ENCODE measurements around the gene SCEL.

SCEL gene

DNA sequence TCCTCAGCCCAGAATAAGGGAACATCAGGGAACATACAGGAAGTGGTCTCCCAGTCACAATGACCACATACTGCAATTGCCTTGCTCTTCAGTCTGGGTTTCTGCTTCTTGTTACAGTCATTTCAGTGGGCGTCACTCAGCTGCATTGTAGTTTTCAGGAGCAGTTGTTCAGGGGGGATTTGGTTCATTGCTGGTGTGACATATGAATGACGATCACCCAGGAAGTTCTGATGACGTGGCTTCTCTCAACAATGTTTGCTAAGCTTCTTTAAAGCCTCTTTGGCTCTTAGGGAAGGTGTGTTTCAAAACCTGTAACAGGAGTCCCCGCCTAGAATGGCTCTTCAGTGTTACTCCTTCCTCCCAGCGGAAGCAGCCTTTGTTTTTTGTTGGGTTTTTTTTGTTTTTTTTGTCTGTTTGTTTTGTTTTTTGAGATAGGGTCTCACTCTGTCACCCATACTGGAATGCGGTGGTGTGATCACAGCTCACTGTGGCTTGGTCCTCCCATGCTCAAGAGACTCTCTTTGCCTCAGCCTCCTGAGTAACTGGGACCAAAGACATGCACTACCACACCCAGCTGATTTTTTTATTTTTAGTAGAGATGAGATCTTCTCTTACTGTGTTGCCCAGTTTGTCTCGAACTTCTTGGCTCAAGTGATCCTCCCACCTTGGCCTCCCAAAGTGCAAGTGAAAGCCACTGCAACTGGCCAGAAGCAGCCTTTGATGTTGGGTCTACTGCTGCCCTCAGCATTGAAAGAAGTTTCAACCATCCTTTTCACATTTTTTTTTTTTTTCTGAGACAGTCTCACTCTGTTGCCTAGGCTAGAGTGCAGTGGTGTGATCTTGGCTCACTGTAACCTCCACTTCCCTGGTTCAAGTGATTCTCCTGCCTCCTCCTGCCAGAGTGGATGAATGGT lies 1.4 kb upstream of the SCEL start:
- no peaks in the 10 kb centered on the region for H3K4me1 Mint-ChIP-seq
- no peak overlapping the region for H3K4me3 Mint-ChIP-seq
- H3K27ac Mint-ChIP-seq, result no peak overlapping the region
- H3K27me3 Mint-ChIP-seq, result peaks cover 4% of the 10 kb centered on the region
- no peaks in the 10 kb centered on the region for H3K9me3 Mint-ChIP-seq
- H3K36me3 Mint-ChIP-seq, result no peaks in the 10 kb centered on the region

DNA sequence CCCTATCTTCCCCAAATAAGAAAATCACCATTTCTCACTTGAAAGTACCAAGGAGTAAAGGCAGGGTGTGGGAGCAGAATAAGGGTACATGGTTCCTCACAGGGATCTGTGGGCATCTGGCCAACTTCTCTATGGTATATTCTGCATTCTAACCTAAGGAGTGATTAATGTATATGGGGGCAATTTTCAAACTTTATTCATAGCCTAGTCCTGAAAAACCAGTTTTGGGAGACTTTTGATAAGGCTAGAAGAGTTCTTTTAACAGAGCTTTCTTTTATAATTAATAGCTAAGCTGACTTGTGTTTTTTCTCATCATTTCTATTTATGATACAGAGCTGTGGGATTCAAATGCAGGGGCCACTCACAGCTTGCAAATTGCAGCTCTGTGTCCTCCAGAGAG lies 852 bp downstream of the SCEL start:
- Mint-ChIP-seq H3K9me3 (no peaks in the 10 kb centered on the region), H3K4me1 (no peaks in the 10 kb centered on the region), H3K27ac (no peak overlapping the region), H3K36me3 (no peaks in the 10 kb centered on the region), H3K27me3 (peaks cover 6% of the 10 kb centered on the region), H3K4me3 (no peak overlapping the region)

DNA sequence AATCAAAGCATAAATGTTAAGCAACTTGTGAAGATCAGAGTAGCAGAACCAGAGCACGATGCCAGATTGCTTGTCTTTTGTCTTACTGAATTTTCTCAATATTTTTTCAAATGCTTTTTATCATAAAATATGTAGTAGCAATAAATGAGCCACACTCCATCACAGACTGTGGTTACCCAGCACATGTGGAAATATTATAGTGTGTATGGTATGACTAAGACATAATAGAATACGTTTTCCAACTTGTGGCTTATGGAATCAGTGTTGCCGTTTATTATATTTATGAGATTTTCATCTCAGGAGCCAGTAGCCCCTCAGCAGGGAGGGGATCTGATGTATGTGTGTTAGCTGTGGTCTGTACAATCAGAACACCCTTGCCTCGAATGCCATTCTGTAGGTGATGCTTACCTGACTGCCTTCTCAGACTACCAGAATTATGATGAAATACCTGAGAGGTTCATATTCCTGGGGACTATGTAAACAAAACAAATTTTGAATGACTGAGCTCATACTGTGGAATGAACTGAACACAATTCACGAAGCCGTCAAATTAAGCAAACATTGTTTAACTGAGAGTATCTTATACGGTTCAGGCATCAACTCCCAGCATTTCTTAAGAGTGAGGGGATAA lies 1.9 kb downstream of the SCEL start:
- no peak overlapping the region for H3K4me3 Mint-ChIP-seq
- H3K27me3 Mint-ChIP-seq, result peaks cover 6% of the 10 kb centered on the region
- H3K27ac Mint-ChIP-seq, result no peak overlapping the region
- H3K9me3 Mint-ChIP-seq, result no peaks in the 10 kb centered on the region
- H3K36me3 Mint-ChIP-seq, result no peaks in the 10 kb centered on the region
- no peaks in the 10 kb centered on the region for H3K4me1 Mint-ChIP-seq

DNA sequence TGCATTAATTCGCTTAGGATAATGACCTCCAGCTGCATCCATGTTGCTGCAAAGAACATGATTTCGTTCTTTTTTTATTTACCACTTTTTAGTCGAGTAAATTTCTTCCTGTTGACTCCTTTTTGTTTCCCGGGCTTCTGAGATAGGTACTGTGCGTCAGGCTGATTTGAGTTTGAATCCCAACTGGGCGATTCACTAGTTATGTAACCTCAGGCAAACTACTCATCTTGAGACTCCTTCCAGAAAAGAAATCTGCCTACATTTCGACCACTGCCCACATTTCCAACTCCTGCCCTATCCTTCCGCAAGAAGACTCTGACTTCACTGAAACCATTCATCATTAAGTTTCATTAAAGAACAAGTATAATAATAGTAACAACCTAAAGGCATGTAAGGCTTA lies 8.2 kb downstream of the SCEL start:
- Mint-ChIP-seq H3K27me3 (peaks cover 5% of the 10 kb centered on the region), H3K9me3 (no peaks in the 10 kb centered on the region)

DNA sequence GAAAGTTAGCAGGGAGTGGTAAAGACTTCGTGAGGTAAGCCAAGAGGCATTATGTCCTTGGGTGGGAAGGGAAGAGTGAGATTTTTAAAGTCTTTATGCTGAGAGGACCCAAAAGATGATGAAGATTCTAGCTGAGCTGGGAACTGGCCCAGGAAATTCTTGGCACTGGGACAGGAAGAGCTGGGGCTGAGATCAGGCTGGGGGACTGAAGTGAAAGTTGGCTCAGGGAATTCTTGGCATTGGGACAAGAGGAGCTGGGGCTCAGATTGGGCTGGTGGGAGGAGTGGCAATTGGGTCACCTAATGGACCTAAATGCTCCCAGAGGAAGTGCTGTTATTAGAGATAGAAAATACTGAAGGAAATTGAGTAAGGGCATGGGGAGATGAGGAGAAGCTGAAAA lies 8.8 kb downstream of the SCEL start:
- H3K4me1 Mint-ChIP-seq, result no peaks in the 10 kb centered on the region
- H3K4me3 Mint-ChIP-seq, result no peak overlapping the region
- H3K27me3 Mint-ChIP-seq, result peaks cover 5% of the 10 kb centered on the region
- H3K9me3 Mint-ChIP-seq, result no peaks in the 10 kb centered on the region
- H3K27ac Mint-ChIP-seq, result no peak overlapping the region
- no peaks in the 10 kb centered on the region for H3K36me3 Mint-ChIP-seq

More for the DNA sequence above, 8.2 kb downstream of the SCEL start:
- Mint-ChIP-seq H3K27ac (no peak overlapping the region), H3K4me1 (no peaks in the 10 kb centered on the region), H3K36me3 (no peaks in the 10 kb centered on the region), H3K4me3 (no peak overlapping the region)

DNA sequence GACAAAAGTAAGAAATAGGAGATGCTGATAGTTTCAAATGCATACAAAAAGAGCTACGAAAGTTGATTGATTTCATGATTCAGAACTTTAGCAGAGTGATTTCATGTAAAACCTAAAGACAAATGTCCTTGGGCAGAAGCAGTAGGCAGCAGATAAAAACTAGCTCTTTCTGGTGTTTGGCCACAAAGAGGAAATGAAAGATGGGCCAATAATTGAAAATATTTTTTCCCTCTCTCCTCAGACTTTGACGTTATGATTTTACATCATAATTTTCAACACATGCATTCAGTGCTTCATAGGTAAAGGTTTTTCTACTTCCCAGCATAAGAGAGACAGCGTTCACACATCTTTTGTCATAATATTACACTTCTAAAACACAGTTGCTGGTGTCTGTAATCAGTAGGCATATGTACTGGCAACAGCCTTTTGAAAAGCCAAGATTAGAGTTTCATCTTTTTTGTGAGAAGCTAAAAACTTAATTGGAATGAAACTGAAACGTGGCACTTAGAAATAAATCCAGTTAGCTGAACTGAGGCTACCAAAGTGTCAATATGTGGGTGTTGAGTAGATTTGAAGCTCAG lies 9.3 kb downstream of the SCEL start:
- H3K27me3 Mint-ChIP-seq, result peaks cover 5% of the 10 kb centered on the region
- H3K9me3 Mint-ChIP-seq, result no peaks in the 10 kb centered on the region
- no peak overlapping the region for H3K4me3 Mint-ChIP-seq
- no peak overlapping the region for H3K27ac Mint-ChIP-seq
- H3K36me3 Mint-ChIP-seq, result no peaks in the 10 kb centered on the region
- H3K4me1 Mint-ChIP-seq, result no peaks in the 10 kb centered on the region

DNA sequence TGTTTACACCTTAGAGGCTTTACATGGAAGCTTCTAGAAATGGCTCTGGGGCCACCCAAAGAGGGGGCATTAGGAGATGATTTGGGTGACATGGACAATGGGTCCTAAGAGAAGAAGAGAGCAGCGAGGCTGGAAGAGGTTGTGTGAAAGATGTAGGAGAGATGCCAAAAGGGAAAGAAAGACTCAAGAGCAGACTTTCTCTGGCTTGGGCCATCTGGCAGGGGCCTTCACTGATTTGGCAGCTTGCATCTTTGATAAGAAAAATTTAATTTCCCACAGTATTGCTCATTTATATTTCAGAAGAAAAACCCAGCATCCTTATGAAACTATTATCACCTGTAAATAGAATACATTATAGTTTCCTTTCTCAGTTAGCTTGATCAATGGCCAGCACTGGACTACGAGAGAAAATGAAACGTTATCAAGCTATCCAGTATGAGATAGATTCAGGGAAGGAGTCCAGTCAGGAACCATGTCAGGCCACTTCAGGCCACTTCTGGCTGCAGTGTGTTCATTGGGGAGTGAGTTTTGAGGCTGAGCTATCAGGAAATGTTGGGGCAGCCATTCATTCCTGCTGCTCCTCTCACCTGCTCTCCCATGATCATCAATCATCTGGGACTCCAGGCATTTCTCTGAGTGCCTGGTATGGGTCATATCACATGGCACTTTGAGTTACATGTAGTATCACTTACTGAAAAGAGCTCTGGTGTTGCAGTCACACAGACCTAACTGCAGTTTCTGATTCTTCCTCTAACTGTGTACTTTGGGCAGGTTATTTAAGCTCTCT lies 10.3 kb downstream of the SCEL start:
- Mint-ChIP-seq H3K4me1 (no peaks in the 10 kb centered on the region), H3K4me3 (no peak overlapping the region), H3K9me3 (no peaks in the 10 kb centered on the region), H3K27ac (no peak overlapping the region), H3K36me3 (no peaks in the 10 kb centered on the region), H3K27me3 (peaks cover 3% of the 10 kb centered on the region)

DNA sequence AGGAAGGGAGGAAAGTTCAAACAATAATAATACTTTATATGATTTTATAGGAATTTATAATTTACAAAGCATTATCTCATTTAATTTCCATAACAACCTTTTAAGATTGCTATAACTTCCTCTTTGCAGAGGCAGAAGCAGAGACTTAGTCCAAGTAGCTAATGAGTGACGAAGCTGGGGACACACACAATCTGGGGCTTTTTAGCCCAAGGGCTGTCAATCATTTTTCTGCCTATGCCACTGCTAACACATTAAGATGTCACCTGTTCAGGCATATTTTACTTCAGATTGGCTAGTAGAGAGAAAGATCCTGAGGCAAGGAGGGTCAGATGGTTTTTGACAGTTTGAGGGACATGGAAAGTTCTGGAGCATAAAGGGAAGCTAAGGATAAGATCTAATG lies 12.6 kb downstream of the SCEL start:
- Mint-ChIP-seq H3K4me3 (no peak overlapping the region), H3K27me3 (peaks cover 3% of the 10 kb centered on the region), H3K4me1 (no peaks in the 10 kb centered on the region), H3K27ac (no peak overlapping the region), H3K9me3 (no peaks in the 10 kb centered on the region), H3K36me3 (no peaks in the 10 kb centered on the region)

DNA sequence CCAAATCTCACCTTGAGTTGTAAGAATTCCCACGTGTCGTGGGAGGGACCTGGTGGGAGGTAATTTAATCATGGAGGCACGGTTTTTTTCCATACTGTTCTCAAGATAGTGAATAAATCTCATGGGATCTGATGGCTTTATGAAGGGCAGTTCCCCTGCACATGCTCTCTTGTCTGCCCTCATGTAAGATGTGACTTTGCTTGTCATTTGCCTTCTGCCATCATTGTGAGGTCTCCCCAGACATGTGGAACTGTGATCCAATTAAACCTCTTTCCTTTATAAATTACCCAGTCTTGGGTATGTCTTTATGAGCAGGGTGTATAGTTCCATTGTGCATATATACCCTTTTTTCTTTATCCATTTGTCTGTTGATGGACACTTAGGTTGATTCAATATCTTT lies 13.1 kb downstream of the SCEL start:
- no peaks in the 10 kb centered on the region for H3K4me1 Mint-ChIP-seq
- no peak overlapping the region for H3K27ac Mint-ChIP-seq
- H3K27me3 Mint-ChIP-seq, result peaks cover 1% of the 10 kb centered on the region
- no peak overlapping the region for H3K4me3 Mint-ChIP-seq
- H3K9me3 Mint-ChIP-seq, result no peaks in the 10 kb centered on the region
- H3K36me3 Mint-ChIP-seq, result no peaks in the 10 kb centered on the region

DNA sequence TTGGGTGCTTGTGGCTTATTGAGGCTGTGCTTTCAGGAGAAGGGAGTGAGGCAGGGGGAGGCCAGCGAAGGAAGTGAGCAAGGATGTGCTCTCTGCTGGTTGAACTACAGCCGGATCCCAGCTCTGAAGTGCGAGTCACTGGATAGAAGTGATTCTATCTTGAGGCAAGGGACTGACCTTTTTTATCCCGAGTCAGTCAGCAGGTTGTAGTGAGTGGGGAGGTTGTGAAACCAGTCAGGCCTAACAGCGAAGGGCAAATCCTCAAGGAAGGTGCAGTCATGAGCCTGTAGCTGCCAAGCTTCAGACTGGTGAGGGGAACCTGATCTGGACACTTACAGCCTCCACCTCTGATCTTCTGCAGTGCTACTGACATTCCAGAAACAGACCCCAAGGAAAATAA lies 18.6 kb downstream of the SCEL start:
- H3K36me3 Mint-ChIP-seq, result no peaks in the 10 kb centered on the region
- no peak overlapping the region for H3K27ac Mint-ChIP-seq
- H3K4me1 Mint-ChIP-seq, result peaks cover 10% of the 10 kb centered on the region
- H3K4me3 Mint-ChIP-seq, result no peak overlapping the region
- no peaks in the 10 kb centered on the region for H3K9me3 Mint-ChIP-seq
- H3K27me3 Mint-ChIP-seq, result no peaks in the 10 kb centered on the region

DNA sequence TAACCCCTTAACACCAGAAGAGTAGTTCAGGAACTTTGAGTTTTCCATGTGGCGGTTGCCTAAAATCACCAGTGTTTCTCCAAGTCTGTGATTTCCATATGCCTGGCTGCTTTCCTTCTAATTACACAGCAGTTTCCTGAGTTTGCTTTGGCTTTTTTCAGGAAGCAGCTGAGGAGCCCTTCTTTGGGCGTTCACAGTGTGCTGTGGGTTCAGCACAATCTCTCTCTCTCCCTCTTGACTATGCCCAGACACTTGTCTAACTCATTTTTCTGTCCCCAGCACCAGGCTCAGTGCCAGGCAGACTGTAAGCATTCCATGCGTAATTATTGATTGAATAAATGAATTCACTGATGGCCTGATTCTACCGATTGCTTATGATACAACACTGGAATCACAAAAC lies 19.7 kb downstream of the SCEL start:
- Mint-ChIP-seq H3K27me3 (no peaks in the 10 kb centered on the region), H3K4me1 (peaks cover 17% of the 10 kb centered on the region), H3K27ac (no peak overlapping the region), H3K4me3 (no peak overlapping the region), H3K36me3 (no peaks in the 10 kb centered on the region), H3K9me3 (no peaks in the 10 kb centered on the region)

DNA sequence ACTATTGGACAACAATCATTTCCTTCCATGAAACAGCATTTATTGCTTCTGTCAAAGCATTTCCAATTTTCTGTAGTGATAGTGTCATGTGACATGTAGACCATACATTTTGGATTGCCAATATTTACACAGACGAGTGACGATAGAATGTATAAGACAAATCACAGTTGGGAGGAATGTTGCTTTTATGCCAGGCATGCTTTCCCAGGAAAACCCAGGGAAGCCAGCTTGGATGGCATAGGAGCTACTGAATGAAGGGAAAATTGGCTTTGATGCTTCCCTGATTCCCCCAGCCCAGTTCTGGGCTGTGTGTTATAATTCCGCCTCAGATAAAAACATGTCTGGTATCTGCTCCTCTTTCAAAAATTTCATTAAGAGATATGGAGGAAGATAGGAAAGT lies 22.5 kb downstream of the SCEL start:
- H3K4me3 Mint-ChIP-seq, result peak overlapping the region; percentile 47

DNA sequence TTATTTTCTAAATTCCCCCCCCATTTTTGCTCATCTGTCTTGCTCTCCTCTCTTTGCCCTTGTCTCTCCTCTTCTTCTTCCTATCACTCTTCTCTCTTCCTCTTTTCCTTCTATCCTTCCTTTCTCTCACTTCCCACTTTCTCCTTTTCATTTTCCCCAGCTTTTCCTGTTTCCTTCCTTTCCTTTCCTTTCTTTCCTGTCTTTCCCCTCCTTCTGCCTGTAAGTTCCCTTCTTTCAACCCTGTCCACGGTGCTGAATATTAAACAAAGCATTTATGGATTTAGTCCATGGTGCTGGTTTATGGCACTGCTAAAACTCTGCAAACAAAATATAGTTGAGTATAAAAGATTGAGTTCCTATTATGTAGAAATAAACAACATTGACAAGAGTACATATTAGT lies 27.6 kb downstream of the SCEL start:
- no peaks in the 10 kb centered on the region for H3K36me3 Mint-ChIP-seq
- H3K4me3 Mint-ChIP-seq, result no peak overlapping the region
- H3K4me1 Mint-ChIP-seq, result peaks cover 14% of the 10 kb centered on the region
- no peak overlapping the region for H3K27ac Mint-ChIP-seq
- H3K27me3 Mint-ChIP-seq, result peaks cover 4% of the 10 kb centered on the region
- H3K9me3 Mint-ChIP-seq, result no peaks in the 10 kb centered on the region

More for the DNA sequence above, 22.5 kb downstream of the SCEL start:
- H3K4me1 Mint-ChIP-seq, result peaks cover 17% of the 10 kb centered on the region
- no peaks in the 10 kb centered on the region for H3K9me3 Mint-ChIP-seq
- H3K27ac Mint-ChIP-seq, result no peak overlapping the region
- no peaks in the 10 kb centered on the region for H3K27me3 Mint-ChIP-seq
- H3K36me3 Mint-ChIP-seq, result no peaks in the 10 kb centered on the region

DNA sequence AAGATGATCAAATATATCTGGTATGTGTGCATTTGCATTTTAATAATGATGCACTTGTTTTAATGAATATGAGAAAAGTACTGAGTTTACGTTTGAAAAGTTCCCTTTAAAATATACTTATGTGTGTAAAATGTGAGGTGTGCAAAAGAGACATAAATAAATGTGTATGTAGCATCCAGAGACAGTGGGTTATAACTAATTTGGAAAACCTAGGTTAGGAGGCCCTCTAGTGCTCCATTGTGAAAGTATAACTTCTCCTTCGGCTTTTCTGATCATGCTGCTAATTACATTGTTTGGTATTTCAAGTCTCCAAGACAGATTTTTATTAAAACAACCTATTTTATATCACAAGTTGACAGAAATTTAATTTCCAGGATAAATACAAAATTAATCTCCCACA lies 30.1 kb downstream of the SCEL start:
- Mint-ChIP-seq H3K27me3 (peaks cover 4% of the 10 kb centered on the region), H3K4me3 (no peak overlapping the region), H3K9me3 (no peaks in the 10 kb centered on the region), H3K4me1 (no peaks in the 10 kb centered on the region), H3K36me3 (no peaks in the 10 kb centered on the region), H3K27ac (no peak overlapping the region)

DNA sequence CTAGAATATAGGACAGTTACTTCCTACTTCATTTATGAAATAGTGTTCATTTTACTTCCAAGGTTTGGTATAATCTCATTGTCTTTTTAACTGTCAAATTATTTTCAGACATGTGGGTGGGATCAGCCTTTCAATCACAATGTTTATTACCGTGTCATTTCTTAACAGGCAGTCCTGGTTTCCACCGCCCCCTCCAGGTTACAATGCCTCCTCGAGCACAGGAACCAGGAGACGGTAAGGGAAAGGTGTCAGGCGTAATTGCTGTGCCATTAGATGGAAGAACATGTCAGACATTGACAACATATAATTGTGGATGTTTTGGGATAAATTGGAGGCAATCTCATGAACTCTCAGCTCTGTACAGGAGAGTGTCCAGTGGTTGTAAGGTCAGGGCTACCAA lies 36.5 kb downstream of the SCEL start:
- no peaks in the 10 kb centered on the region for H3K4me1 Mint-ChIP-seq
- peaks cover 11% of the 10 kb centered on the region for H3K27me3 Mint-ChIP-seq
- no peaks in the 10 kb centered on the region for H3K9me3 Mint-ChIP-seq
- H3K36me3 Mint-ChIP-seq, result no peaks in the 10 kb centered on the region
- no peak overlapping the region for H3K27ac Mint-ChIP-seq
- H3K4me3 Mint-ChIP-seq, result no peak overlapping the region

All from activated naive CD4-positive, alpha-beta T cell treated with anti-CD3 and anti-CD28 coated beads, Interleukin-2, amount 50 U/mL, for 24 hours (primary cell).